ENCODE measurements around the gene HOXA5.

Gene HOXA5

GRCh38 chr7:27143023-27143949 lies at the start of gene HOXA5:
Gene HOXA5 (minus strand): TSS chr7:27143681. CDS start chr7:27143607, 74 bp downstream.
- DNase-seq: no peak

GRCh38 chr7:27192546-27193334 lies 49.3 kb upstream of the HOXA5 start:
- no peak for DNase-seq

- DNase-seq: no peak
These were observed 48.5 kb upstream of the HOXA5 start for GRCh38 chr7:27191833-27192545.

DNA sequence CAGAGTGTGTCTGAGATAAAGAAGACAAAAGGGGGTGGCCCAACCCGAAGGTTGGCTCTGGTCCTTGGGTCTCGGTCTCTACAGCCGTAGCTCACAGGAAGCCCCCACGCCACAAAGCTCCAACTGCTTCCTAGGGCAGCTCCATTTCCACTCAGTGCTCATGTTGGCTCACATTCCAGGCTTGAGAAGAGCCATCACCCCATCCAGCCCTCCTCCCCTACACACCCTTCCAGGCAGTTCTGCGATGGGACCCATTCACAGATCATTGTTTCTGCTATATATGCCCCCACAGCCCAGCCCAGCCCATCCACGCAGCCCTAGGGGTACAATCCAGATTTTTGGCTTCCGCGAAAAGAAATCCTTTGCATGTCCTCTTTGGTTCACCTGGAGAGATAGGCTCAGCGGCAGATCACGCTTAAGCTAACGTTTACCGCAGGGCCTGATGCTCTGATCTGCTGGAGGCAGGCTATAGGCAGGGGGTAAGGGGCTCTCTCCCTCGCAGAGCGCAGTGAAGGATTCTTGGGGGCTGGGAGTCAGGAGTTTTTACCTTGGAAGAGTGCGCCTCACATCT lies 47.8 kb upstream of the HOXA5 start:
- no peak for DNase-seq

GRCh38 chr7:27189997-27190748 lies 46.7 kb upstream of the HOXA5 start:
- DNase-seq: no peak

DNA sequence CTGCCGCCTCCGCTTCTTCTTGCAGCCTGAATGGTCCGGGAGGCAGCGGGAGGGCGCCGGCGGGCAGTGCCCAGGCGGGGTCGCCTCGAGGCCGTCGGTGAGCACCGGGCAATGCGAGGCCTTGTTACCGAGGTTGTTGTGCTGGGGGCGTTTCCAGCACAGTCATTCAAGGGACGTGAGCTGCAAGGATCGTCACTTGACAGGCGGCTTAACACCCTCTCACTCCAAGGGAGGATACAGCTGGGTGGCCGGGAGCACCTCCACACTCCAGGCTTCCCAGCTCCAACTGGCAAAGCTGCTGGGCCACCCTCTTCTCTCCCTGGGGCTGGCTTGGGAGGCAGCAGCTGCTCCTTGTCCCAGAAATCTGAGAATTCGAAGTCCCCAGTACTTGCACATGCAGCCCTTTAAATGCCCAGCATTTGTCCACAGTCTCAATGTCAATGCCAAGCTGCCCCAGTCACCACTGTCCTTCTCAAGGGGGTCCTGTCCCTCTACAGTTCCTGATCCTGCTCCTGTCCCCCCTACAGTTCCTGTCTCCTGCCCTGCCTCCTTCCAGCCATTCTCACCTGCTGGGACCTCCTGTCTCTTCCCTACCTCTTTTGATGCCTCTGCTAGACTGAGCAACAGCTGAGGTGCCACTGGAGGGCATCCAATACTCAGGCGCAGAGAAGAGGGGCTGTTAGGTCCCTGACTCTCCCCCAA lies 46.0 kb upstream of the HOXA5 start:
- no peak for DNase-seq

DNA sequence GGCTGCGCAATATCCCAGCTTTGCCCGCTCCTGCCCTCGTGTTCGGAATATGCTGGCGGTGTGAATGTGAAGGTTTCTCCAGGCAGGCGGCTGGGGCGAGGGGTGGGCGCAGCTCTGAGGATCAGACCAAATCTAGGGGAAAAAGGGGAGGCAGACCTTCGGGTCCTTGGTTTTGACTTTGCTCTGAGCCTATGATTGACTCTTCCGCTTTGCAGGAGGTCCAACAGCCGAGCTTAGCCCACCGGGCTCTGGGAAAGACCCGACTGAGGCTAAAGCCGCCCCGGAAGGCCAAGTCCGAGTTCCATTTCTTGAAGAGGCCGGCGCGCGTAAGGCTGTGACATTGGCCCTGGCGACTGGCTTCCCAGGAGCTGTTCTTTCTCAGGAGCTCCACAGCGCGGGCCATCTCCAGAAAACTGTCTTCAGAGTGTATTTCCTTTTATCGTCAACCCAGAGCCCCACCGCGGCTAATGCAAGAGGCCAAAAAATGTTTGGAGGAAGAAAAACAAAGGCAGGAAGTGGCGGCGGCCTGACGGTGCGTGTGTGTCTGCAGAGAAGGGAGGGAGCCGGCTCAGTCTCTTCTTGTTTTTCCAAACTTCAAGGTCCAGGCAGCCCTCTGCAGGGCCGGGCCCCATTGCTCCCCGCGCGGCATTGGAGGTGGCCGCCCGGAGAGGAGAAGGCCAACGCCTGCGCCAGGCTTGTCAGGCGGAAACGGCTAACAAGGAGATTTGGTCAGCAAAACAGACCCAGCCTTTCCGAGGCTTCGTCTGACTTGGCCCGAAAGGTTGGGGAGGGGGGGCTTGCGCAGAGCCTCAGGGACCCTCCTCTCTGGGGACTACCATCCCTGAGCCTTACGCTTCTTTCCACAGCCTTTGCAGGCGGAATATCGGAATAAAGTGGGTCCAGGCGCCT lies 45.2 kb upstream of the HOXA5 start:
- no peak for DNase-seq

GRCh38 chr7:27187475-27188385 lies 44.2 kb upstream of the HOXA5 start:
- DNase-seq: no peak

DNA sequence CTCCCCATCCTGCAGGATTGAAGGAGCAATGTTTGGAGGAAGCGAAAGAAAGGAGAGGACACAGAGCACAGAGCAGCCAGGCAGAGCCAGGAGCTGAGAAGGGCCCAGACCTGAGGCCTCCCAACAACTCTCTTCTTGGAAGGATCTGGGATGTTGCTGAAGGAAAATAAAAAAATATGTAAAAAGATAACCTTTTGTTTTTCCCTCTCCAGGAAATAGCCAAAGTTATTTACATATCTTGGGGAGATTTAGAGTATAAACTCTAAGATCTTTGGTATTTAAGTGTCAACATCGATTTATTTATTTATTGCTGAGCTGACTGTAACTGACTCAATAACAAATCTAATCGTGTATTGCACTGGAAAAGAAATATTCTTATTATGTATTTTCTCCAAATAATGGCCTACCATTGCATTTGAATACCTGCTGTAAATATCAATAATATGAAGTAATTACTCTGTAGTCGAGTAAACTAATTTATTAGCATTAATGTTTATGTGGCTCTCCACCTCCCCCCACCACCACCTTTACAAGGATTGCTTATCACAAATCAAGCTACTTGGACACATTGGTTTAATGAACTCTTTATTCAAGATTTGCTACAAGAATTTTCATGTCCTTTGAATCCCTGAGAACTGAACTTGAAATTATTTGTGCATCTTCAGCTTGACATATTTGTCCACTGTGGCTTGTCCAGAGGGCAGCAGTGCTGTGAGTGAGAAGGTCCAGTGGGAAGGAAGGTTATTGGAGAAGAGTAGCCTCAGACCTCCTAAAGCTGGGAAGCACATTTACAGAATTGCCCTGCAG lies 43.4 kb upstream of the HOXA5 start:
- DNase-seq: no peak

DNA sequence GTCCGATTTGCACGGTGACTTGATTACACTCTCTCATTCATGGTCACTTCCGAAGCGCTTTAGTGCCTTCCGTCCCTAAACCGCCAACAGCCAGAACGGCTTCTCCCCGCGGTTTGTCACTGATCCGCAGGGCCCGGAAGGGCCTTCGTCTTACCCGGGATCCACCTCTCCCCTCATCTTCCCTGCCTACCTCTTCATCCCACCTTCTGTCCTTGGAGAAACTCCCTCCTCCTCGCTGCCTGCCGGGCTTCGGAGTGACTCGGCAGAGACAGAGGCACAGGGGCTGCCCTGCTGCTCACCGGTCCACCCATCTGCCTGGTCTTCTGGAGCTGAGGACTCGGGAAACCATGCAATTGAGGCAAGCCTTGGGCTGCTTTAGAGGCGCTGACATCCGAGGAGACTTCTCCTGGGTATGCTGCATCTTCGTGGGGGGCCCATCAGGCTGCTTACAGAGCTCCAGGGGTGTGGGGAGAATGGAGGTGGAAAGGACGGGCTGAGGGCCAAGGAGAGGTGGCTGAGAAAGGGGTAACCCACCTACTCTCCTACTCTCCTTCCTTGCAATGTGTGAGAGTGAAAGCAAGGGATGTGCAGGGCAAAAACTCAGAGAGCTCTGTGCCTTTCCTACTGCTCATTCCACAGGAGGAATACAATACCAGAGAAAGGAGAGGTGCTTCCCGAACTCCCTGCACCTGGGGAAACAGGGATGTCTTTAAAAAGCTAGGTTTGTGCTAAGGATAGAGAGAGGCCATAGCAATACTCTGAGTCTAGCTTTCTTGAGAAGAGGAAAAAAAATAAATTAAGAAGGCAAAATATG lies 42.6 kb upstream of the HOXA5 start:
- no peak for DNase-seq

- DNase-seq: no peak
These were observed 41.8 kb upstream of the HOXA5 start, which contains the start of gene HOXA11 for GRCh38 chr7:27185013-27185853. Gene HOXA11 (minus strand): TSS chr7:27185232. CDS start chr7:27185144, 88 bp downstream.

- no peak for DNase-seq
These were observed 41.0 kb upstream of the HOXA5 start for GRCh38 chr7:27184337-27185012.

- no peak for DNase-seq
These were observed 40.3 kb upstream of the HOXA5 start for GRCh38 chr7:27183682-27184336.
